ENCODE data around the gene RBBP4.
A peak's percentile ranks its signal among the peaks of the same experiment; 100 is the strongest.

Gene RBBP4

DNA sequence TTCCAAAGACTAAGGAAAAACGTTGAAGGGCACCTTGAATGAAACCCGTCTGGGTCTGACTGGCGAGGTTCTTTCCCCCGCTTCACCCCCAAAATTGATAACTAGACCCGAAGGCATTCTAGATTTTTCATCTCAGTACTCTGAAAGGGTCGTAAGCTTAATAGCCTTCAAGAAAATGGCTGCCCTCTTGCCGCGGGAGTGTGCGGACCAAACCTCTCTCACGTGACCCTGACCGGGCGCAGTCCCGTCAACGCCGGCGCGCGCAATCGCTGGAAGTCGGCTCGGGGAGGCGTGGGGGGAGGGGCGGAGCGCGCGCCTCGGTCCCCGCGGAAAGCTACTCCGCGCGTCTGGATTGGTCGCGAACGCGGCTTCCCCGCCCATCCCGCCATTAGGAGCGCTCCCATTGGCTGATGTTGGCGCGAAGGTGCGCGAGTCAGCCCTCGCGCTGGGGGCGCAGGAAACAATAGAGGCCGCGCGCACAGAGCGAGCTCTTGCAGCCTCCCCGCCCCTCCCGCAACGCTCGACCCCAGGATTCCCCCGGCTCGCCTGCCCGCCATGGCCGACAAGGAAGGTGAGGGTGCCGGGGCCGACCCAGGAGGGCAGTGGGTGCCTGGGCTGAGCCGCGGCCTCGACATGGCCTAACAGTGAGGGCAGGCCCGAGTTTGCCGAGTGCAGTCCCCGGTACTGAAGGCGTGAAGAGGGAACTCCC, at the start of gene RBBP4:
Gene RBBP4, plus strand, starts transcription at position 457 of the 709 bp plus-strand sequence. Its CDS starts 99 bp downstream, at position 556.
- TF ChIP-seq, protein P1, sequence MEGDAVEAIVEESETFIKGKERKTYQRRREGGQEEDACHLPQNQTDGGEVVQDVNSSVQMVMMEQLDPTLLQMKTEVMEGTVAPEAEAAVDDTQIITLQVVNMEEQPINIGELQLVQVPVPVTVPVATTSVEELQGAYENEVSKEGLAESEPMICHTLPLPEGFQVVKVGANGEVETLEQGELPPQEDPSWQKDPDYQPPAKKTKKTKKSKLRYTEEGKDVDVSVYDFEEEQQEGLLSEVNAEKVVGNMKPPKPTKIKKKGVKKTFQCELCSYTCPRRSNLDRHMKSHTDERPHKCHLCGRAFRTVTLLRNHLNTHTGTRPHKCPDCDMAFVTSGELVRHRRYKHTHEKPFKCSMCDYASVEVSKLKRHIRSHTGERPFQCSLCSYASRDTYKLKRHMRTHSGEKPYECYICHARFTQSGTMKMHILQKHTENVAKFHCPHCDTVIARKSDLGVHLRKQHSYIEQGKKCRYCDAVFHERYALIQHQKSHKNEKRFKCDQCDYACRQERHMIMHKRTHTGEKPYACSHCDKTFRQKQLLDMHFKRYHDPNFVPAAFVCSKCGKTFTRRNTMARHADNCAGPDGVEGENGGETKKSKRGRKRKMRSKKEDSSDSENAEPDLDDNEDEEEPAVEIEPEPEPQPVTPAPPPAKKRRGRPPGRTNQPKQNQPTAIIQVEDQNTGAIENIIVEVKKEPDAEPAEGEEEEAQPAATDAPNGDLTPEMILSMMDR (IDR thresholded peaks at IDR 0.05; ENCODE audit: low read depth, low read length) = no peak
- in situ Hi-C loops (cut with HindIII; ENCODE audit: low sequenced_read_pairs) = no loop called here
- DNase-seq (ENCODE audit: low read depth, low spot score) = peak; percentile 99
- peak within 1 kb of the TSS; percentile 81 for H3K4me3 ChIP-seq (ENCODE audit: low read depth, low read length)

DNA sequence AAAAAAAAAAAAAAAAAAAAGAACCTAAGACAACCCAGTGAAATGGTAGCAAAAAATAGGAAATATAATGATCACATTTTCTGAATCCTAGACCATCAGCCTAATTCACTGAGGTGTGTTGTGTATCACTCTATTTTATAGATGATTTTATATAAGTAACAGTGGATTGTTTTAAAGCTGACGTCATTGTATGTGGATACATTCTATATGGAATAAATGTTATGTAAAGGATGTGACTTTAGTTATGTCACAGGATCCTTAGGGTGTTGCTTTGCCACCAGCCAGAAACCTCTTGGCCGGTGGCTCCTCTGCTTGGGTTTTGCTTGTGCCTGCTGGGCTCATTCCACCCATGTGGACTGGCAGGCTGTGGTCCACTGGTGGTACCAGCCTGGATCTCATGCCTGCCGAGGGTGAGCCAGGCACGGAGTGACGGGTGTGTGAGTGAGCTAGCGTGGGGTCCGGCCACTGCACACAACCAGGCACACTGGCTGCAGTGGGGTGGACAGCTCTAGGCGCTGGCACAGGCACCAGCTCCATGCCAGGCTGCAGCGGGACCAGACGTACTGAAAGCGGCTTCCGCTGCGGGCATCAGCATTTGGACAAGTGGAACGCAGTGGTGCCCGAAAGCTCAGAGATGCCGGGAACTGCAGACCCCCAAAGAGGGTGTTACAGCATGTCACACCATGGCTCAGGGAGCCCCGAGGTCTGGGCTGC, 45.1 kb upstream of the RBBP4 start:
- H3K4me3 ChIP-seq (ENCODE audit: low read depth, low read length) = no peak overlapping the region
- no peak for DNase-seq (ENCODE audit: low read depth, low spot score)
- in situ Hi-C loops (cut with HindIII; ENCODE audit: low sequenced_read_pairs) = no loop called here
- TF ChIP-seq, protein P1 (IDR thresholded peaks at IDR 0.05; ENCODE audit: low read depth, low read length) = no peak

DNA sequence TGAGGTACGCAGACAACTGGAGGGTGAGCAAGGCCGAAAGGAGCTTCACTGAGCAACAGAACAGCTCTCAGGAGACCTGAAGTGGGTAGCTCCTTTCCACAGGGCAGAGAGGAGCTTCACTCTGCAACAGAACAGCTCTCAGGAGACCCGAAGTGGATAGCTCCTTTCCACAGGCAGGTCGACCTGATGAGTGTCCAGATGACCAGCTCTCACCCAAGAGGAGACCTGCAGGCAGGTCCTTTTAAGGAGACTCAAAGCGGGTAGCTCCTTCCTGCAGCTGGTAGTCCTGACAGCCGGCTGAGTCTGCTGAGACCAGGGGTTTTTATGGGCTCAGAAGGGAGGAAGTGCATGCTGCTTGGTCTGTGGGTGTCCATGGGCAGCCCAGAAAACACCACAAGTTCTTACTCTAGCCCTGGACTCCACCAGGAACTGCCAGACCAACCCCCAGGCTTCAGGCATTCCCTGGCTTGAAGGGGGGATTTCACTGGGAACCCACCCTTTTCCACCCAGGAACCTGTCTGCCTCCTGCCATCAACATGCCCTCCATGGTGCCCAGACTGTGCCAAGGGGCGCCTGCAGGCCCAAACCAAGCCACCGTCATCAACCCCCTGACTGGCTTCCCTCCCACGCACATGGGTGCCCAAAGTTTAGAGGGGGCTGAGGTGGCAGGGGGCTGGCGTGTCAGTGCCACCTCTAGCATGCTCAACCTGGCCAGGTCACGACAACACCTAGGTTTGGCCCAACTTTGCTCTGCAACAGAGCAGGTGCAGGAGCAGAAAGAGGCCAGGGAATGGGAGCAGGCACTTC, 44.2 kb upstream of the RBBP4 start:
- no peak for DNase-seq (ENCODE audit: low read depth, low spot score)
- in situ Hi-C loops (cut with HindIII; ENCODE audit: low sequenced_read_pairs) = no loop called here
- H3K4me3 ChIP-seq (ENCODE audit: low read depth, low read length) = no peak overlapping the region
- TF ChIP-seq, protein P1 (IDR thresholded peaks at IDR 0.05; ENCODE audit: low read depth, low read length) = no peak

DNA sequence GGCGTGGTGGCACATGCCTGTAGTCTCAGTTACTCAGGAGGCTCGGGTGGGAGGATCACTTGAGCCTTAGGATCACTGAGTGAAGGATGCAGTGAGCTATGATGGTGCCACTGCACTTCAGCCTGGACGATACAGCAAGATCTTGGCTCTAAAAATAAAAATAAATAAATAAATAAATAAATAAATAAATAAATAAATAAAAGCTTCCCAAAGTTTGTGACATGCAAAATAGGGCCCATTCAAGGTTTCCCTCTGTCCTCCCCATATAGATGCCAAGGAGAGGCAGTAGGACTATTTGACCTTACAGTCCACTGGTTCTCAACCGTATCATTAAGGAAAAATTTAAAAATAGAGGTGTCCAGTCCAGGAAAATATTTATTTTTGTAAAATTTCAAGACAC, 41.8 kb upstream of the RBBP4 start:
- no peak overlapping the region for H3K4me3 ChIP-seq (ENCODE audit: low read depth, low read length)
- TF ChIP-seq, protein P1 (IDR thresholded peaks at IDR 0.05; ENCODE audit: low read depth, low read length) = no peak
- in situ Hi-C loops (cut with HindIII; ENCODE audit: low sequenced_read_pairs) = no loop called here
- DNase-seq (ENCODE audit: low read depth, low spot score) = no peak

DNA sequence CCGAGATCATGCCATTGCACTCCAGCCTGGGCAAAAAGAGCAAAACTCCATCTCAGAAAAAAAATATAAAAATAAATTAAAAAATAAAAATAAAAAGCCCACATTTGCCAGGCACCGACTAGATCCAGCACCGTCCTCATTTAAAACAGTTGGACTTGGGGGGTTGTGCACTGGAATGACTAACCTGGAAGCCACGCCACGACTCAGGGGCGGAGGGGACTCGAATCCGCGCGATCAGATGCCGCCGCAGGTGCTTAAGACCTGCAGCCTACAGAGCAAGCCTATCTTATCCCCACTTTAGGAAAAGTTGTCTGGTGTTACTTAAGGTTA, 39.2 kb upstream of the RBBP4 start:
- in situ Hi-C loops (cut with HindIII; ENCODE audit: low sequenced_read_pairs) = no loop called here
- DNase-seq (ENCODE audit: low read depth, low spot score) = no peak
- TF ChIP-seq, protein P1 (IDR thresholded peaks at IDR 0.05; ENCODE audit: low read depth, low read length) = no peak

DNA sequence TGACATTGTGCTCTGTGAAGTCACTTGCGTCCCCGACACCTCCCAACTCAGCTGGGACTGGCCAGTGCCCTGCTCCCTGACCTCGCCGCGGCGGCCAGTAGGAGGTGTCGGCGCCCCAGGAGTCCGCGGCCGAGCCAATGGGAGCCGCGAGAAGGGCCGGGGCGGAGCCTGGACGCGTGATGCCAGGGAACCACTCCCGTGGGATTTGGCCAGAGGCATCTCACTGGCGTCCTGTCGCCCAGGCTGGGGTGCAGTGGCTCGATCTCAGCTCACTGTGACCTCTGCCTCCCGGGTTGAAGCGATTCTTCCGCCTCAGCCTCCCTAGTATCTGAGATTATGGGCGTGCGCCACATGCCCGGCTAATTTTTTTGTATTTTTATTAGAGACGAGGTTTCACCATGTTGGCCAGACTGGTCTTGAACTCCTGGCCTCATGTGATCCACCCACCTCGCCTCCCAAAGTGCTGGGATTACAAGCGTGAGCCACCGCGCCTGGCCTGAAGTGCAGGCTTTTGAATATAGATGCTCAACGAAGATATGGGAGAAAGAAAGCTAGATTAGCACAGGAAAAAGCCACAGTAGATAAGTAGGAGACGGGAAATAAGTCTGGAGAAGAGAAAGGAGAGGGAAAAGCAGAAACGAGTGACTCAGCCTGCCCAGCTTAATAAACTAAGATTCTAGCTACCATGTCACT, 38.7 kb upstream of the RBBP4 start:
- TF ChIP-seq, protein P1 (IDR thresholded peaks at IDR 0.05; ENCODE audit: low read depth, low read length) = peak; percentile 16
- H3K4me3 ChIP-seq (ENCODE audit: low read depth, low read length) = peak overlapping the region; percentile 57
- DNase-seq (ENCODE audit: low read depth, low spot score) = peak; percentile 71
- in situ Hi-C loops (cut with HindIII; ENCODE audit: low sequenced_read_pairs) = no loop called here

More for the DNA sequence above, 39.2 kb upstream of the RBBP4 start:
- peak overlapping the region; percentile 57 for H3K4me3 ChIP-seq (ENCODE audit: low read depth, low read length)
